Neural cell (in vitro differentiated cells): ENCODE results near the gene NMUR1.
"Not testable (repeated sequence)": the region's sequence is repeated elsewhere in the genome, so short reads cannot be mapped to it uniquely, and the experiment has no call there.

Source experiments
- TAF1 ChIP-seq: IDR thresholded peaks from 2 replicates; pipeline ENCODE4 v1.6.1; 2012; ENCODE audit warnings: low read depth
- TF ChIP-seq, protein P1 (sequence below): fragments of 450-650 bp; IDR thresholded peaks from 2 replicates; pipeline ENCODE4 v1.5.1; 2014; ENCODE audit warnings: antibody characterized with exemption, mild to moderate bottlenecking, moderate library complexity; ENCODE audit not compliant: poor library complexity, severe bottlenecking

DNA sequence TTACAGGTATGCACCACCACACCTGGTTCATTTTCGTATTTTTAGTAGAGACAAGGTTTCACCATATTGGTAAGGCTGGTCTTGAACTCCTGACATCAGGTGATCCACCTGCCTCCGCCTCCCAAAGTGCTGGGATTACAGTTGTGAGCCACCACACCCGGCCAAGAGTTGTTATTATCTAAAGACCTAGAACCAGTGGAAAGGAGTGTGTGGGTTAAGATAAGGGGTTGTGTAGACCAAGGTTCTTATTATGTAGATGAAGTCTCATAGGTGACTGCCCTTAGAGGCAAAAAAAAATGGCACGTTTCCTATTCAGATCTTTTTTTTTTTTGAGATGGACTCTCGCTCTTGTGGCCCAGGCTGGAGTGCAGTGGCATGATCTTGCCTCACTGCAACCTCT is 40.7 kb upstream of the NMUR1 start:
- TF ChIP-seq, protein P1, sequence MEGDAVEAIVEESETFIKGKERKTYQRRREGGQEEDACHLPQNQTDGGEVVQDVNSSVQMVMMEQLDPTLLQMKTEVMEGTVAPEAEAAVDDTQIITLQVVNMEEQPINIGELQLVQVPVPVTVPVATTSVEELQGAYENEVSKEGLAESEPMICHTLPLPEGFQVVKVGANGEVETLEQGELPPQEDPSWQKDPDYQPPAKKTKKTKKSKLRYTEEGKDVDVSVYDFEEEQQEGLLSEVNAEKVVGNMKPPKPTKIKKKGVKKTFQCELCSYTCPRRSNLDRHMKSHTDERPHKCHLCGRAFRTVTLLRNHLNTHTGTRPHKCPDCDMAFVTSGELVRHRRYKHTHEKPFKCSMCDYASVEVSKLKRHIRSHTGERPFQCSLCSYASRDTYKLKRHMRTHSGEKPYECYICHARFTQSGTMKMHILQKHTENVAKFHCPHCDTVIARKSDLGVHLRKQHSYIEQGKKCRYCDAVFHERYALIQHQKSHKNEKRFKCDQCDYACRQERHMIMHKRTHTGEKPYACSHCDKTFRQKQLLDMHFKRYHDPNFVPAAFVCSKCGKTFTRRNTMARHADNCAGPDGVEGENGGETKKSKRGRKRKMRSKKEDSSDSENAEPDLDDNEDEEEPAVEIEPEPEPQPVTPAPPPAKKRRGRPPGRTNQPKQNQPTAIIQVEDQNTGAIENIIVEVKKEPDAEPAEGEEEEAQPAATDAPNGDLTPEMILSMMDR, result not testable (repeated sequence)
- not testable (repeated sequence) for TF ChIP-seq TAF1
